Measurements from ENCODE around the gene MAP3K14. TPM values are rescaled to one million over a fixed set of nuclear protein-coding genes. Genes with fewer than 3 reads are reported as not detected.

The MAP3K14 gene
- total RNA-seq, 1 experiment from 2014 or later: 16.8 TPM

DNA sequence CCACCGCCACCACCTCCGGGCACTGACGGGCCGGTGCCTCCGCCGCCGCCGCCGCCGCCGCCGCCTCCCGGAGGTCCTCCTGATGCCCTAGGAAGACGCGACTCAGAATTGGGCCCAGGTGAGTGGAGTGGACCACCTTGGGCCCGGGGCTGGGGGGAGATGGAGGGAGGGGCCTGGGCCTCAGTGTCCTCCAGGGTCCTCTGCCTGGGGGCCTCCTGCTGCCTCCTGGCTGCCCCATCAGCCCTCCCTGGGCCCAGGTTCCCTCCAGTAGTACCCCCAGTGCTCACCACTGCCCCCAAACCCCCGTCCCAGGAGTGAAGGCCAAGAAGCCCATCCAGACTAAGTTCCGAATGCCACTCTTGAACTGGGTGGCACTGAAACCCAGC, 74.8 kb downstream of the MAP3K14 start:
- ChIA-PET CTCF (no interaction called here), POLR2A (ENCODE audit: unreplicated experiment) (no interaction called here)
- H3K27ac ChIP-seq (ENCODE audit: low read length): no peak overlapping the region
- H3K9me2 ChIP-seq (replicated peaks; ENCODE audit: low read length): no peaks in the 10 kb centered on the region
- no peak overlapping the region for H3K9ac ChIP-seq (ENCODE audit: low read length)
- H3F3A ChIP-seq (ENCODE audit: low read length, unreplicated experiment): no peaks in the 10 kb centered on the region
- ATAC-seq (no peak), DNase-seq (no peak)
- no peak overlapping the region for H3K4me3 ChIP-seq (ENCODE audit: low read length)
- no peaks in the 10 kb centered on the region for H3K36me3 ChIP-seq (ENCODE audit: low read depth, low read length)
- H3K79me2 ChIP-seq (ENCODE audit: low read length): peaks cover 7% of the 10 kb centered on the region
- intact Hi-C loops (cut with micrococcal nuclease): no loop called here
- BruUV-seq (replicated peaks): no TSS peak
- no peaks in the 10 kb centered on the region for H3K9me3 ChIP-seq (ENCODE audit: low read length)
- H3K4me2 ChIP-seq (ENCODE audit: low read length): no peak overlapping the region
- no peak overlapping the region for H2AFZ ChIP-seq (ENCODE audit: low read length)
- H3K27me3 ChIP-seq (ENCODE audit: low read length): no peaks in the 10 kb centered on the region
- no peaks in the 10 kb centered on the region for H4K20me1 ChIP-seq (ENCODE audit: low read length)
- H3K4me1 ChIP-seq (ENCODE audit: insufficient read depth, low read length): peaks cover 7% of the 10 kb centered on the region
- no peak for TF ChIP-seq EZH2 (IDR thresholded peaks at IDR 0.05; ENCODE audit: low read length, unreplicated experiment)
- TF ChIP-seq, protein P1, sequence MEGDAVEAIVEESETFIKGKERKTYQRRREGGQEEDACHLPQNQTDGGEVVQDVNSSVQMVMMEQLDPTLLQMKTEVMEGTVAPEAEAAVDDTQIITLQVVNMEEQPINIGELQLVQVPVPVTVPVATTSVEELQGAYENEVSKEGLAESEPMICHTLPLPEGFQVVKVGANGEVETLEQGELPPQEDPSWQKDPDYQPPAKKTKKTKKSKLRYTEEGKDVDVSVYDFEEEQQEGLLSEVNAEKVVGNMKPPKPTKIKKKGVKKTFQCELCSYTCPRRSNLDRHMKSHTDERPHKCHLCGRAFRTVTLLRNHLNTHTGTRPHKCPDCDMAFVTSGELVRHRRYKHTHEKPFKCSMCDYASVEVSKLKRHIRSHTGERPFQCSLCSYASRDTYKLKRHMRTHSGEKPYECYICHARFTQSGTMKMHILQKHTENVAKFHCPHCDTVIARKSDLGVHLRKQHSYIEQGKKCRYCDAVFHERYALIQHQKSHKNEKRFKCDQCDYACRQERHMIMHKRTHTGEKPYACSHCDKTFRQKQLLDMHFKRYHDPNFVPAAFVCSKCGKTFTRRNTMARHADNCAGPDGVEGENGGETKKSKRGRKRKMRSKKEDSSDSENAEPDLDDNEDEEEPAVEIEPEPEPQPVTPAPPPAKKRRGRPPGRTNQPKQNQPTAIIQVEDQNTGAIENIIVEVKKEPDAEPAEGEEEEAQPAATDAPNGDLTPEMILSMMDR (conservative IDR thresholded peaks at IDR 0.05; ENCODE audit: low read depth, low read length): no peak
- no peak for TF ChIP-seq EZH2phosphoT487 (IDR thresholded peaks at IDR 0.05; ENCODE audit: borderline replicate concordance, low read length)

DNA sequence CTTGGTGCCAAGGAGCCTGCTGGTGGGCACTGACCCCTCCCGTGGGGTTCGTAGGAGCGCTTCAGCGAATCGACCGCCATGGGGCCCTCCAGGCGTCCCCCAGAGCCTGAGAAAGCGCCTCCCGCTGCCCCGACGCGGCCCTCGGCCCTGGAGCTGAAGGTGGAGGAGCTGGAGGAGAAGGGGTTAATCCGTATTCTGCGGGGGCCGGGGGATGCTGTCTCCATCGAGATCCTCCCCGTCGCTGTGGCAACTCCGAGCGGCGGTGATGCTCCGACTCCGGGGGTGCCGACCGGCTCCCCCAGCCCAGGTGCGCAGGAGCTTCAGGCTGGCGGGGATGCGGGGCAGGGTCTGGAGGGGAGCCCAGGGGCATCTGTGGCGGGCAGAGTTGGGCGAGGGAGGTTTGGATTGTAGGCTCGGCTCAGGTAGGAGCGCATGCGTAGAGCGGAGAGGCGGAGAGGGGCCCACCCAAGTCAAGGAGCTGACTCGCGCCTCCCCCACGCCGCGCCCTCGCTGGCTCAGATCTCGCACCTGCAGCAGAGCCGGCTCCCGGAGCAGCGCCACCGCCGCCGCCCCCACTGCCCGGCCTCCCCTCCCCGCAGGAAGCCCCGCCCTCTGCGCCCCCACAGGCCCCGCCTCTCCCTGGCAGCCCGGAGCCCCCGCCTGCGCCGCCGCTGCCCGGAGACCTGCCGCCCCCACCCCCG, 75.3 kb downstream of the MAP3K14 start:
- no peaks in the 10 kb centered on the region for H3F3A ChIP-seq (ENCODE audit: low read length, unreplicated experiment)
- H4K20me1 ChIP-seq (ENCODE audit: low read length): no peaks in the 10 kb centered on the region
- ATAC-seq: no peak
- H3K36me3 ChIP-seq (ENCODE audit: low read depth, low read length): no peaks in the 10 kb centered on the region
- POLR2A ChIA-PET (ENCODE audit: unreplicated experiment): no interaction called here
- H3K9ac ChIP-seq (ENCODE audit: low read length): no peak overlapping the region
- no TSS peak for BruUV-seq (replicated peaks)
- H2AFZ ChIP-seq (ENCODE audit: low read length): no peak overlapping the region
- TF ChIP-seq, protein P1 (conservative IDR thresholded peaks at IDR 0.05; ENCODE audit: low read depth, low read length): no peak
- TF ChIP-seq EZH2 (IDR thresholded peaks at IDR 0.05; ENCODE audit: low read length, unreplicated experiment) (no peak), EZH2phosphoT487 (IDR thresholded peaks at IDR 0.05; ENCODE audit: borderline replicate concordance, low read length) (no peak)
- intact Hi-C loops (cut with micrococcal nuclease): no loop called here
- H3K27ac ChIP-seq (ENCODE audit: low read length): no peak overlapping the region
- H3K4me1 ChIP-seq (ENCODE audit: insufficient read depth, low read length): peaks cover 2% of the 10 kb centered on the region
- CTCF ChIA-PET: no interaction called here
- peaks cover 1% of the 10 kb centered on the region for H3K79me2 ChIP-seq (ENCODE audit: low read length)
- no peak overlapping the region for H3K4me3 ChIP-seq (ENCODE audit: low read length)
- no peak overlapping the region for H3K4me2 ChIP-seq (ENCODE audit: low read length)
- H3K9me2 ChIP-seq (replicated peaks; ENCODE audit: low read length): no peaks in the 10 kb centered on the region
- no peaks in the 10 kb centered on the region for H3K27me3 ChIP-seq (ENCODE audit: low read length)
- no peaks in the 10 kb centered on the region for H3K9me3 ChIP-seq (ENCODE audit: low read length)
- no peak for DNase-seq

DNA sequence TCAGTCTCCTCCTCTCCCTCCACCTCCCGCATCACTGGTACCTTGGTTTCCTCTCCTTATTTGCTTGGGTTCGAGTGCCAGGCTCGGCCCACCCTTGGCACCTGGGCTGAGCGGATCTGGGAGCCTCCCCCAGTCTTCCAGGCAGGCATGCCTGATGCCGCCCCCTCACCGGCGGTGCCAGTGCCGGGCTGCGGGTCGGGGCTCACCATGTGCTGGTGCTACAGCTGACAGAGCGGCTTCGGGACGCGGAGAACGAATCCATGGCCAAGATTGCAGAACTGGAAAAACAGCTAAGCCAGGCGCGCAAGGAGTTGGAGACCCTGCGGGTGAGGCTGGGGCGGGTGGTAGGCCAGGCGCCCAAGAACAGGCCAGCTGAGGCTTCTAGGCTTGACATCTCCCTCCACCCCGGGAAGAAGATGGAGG, 75.9 kb downstream of the MAP3K14 start:
- ATAC-seq: no peak
- H3K9ac ChIP-seq (ENCODE audit: low read length): no peak overlapping the region
- H2AFZ ChIP-seq (ENCODE audit: low read length): no peak overlapping the region
- H3K4me3 ChIP-seq (ENCODE audit: low read length): no peak overlapping the region
- POLR2A ChIA-PET (ENCODE audit: unreplicated experiment): no interaction called here
- no peaks in the 10 kb centered on the region for H4K20me1 ChIP-seq (ENCODE audit: low read length)
- H3K4me2 ChIP-seq (ENCODE audit: low read length): no peak overlapping the region
- no peaks in the 10 kb centered on the region for H3K9me3 ChIP-seq (ENCODE audit: low read length)
- H3K9me2 ChIP-seq (replicated peaks; ENCODE audit: low read length): no peaks in the 10 kb centered on the region
- TF ChIP-seq EZH2 (IDR thresholded peaks at IDR 0.05; ENCODE audit: low read length, unreplicated experiment) (no peak), EZH2phosphoT487 (IDR thresholded peaks at IDR 0.05; ENCODE audit: borderline replicate concordance, low read length) (no peak)
- TF ChIP-seq, protein P1 (conservative IDR thresholded peaks at IDR 0.05; ENCODE audit: low read depth, low read length): no peak
- intact Hi-C loops (cut with micrococcal nuclease): no loop called here
- no peaks in the 10 kb centered on the region for H3K36me3 ChIP-seq (ENCODE audit: low read depth, low read length)
- H3K4me1 ChIP-seq (ENCODE audit: insufficient read depth, low read length): no peaks in the 10 kb centered on the region
- CTCF ChIA-PET: no interaction called here
- DNase-seq: no peak
- no peaks in the 10 kb centered on the region for H3K27me3 ChIP-seq (ENCODE audit: low read length)
- no peak overlapping the region for H3K27ac ChIP-seq (ENCODE audit: low read length)
- no peaks in the 10 kb centered on the region for H3K79me2 ChIP-seq (ENCODE audit: low read length)
- H3F3A ChIP-seq (ENCODE audit: low read length, unreplicated experiment): no peaks in the 10 kb centered on the region
- BruUV-seq (replicated peaks): no TSS peak
